HG02884 (cell line): ENCODE measurements around the gene CASP4.
A peak's percentile ranks its signal among the peaks of the same experiment; 100 is the strongest.
"Not testable (repeated sequence)": the region's sequence is repeated elsewhere in the genome, so short reads cannot be mapped to it uniquely, and the experiment has no call there.

Source experiments
- ATAC-seq: cut with Tn5 transposase; IDR thresholded peaks from one replicate; pipeline ENCODE4 v1.9.1; 2021; ENCODE audit warnings: mild to moderate bottlenecking, moderate library complexity; ENCODE audit not compliant: unreplicated experiment

CASP4 gene

GRCh38 chr11:104968355-104968855 lies at the start of gene CASP4:
CASP4 (minus strand) TSS chr11:104968574; CDS start chr11:104968525, 49 bp downstream.
- peak; percentile 84 for ATAC-seq

GRCh38 chr11:105007463-105007862 lies 39.1 kb upstream of the CASP4 start:
- no peak for ATAC-seq

- no peak for ATAC-seq
These were observed 37.1 kb upstream of the CASP4 start for GRCh38 chr11:105005451-105005845.

- no peak for ATAC-seq
These were observed 35.6 kb upstream of the CASP4 start for GRCh38 chr11:105004021-105004420.

- no peak for ATAC-seq
These were observed 34.8 kb upstream of the CASP4 start for GRCh38 chr11:105003151-105003550.

- ATAC-seq, result peak; percentile 92
These were observed 32.4 kb upstream of the CASP4 start for GRCh38 chr11:105000797-105001196.

GRCh38 chr11:105000167-105000566 lies 31.8 kb upstream of the CASP4 start:
- no peak for ATAC-seq

GRCh38 chr11:104999721-105000120 lies 31.3 kb upstream of the CASP4 start:
- ATAC-seq, result no peak

GRCh38 chr11:104997288-104997687 lies 28.9 kb upstream of the CASP4 start:
- no peak for ATAC-seq

- no peak for ATAC-seq
These were observed 26.6 kb upstream of the CASP4 start for GRCh38 chr11:104995001-104995408.

GRCh38 chr11:104992781-104993180 lies 24.4 kb upstream of the CASP4 start:
- no peak for ATAC-seq

GRCh38 chr11:104991994-104992393 lies 23.6 kb upstream of the CASP4 start:
- ATAC-seq, result no peak

- no peak for ATAC-seq
These were observed 16.4 kb upstream of the CASP4 start for GRCh38 chr11:104984808-104985207.

- ATAC-seq, result no peak
These were observed 11.5 kb upstream of the CASP4 start for GRCh38 chr11:104979839-104980238.

GRCh38 chr11:104973616-104974015 lies 5.2 kb upstream of the CASP4 start:
- no peak for ATAC-seq

GRCh38 chr11:104972924-104973323 lies 4.5 kb upstream of the CASP4 start:
- ATAC-seq, result not testable (repeated sequence)

- no peak for ATAC-seq
These were observed 2.4 kb upstream of the CASP4 start for GRCh38 chr11:104970756-104971155.

- ATAC-seq, result no peak
These were observed 742 bp upstream of the CASP4 start for GRCh38 chr11:104968856-104969776.

GRCh38 chr11:104967534-104968354 lies 630 bp downstream of the CASP4 start:
- ATAC-seq, result peak; percentile 20

GRCh38 chr11:104965735-104966134 lies 2.6 kb downstream of the CASP4 start:
- ATAC-seq, result no peak

GRCh38 chr11:104964247-104964646 lies 4.1 kb downstream of the CASP4 start:
- ATAC-seq, result no peak

GRCh38 chr11:104962852-104963251 lies 5.5 kb downstream of the CASP4 start:
- no peak for ATAC-seq
